AG09319 (cell line): ENCODE results near the gene AMT.
"Not testable (repeated sequence)": the region's sequence is repeated elsewhere in the genome, so short reads cannot be mapped to it uniquely, and the experiment has no call there.

Source experiments
- DNase-seq: peaks from one replicate; pipeline ENCODE4 v3.0.0-alpha.2; 2010; ENCODE audit warnings: low read depth; ENCODE audit errors: extremely low read depth
- CTCF ChIP-seq: IDR thresholded peaks from 2 replicates; pipeline ENCODE4 v1.5.1; 2011; ENCODE audit warnings: low read depth, mild to moderate bottlenecking, inconsistent platforms, low read length, moderate library complexity

Gene AMT

GRCh38 chr3:49412632-49413337 lies 9.5 kb downstream of the AMT start:
- no peak for DNase-seq
- TF ChIP-seq CTCF = no peak

GRCh38 chr3:49411968-49412631 lies 10.2 kb downstream of the AMT start, which contains the start of the genes RHOA and TCTA:
RHOA (minus strand) TSS chr3:49411976; CDS start chr3:49375589, 36,387 bp downstream.
TCTA (plus strand) TSS chr3:49412423; CDS start chr3:49412427, 4 bp downstream.
- DNase-seq = peak; percentile 100
- no peak for TF ChIP-seq CTCF

- DNase-seq = no peak
- no peak for TF ChIP-seq CTCF
Observed at GRCh38 chr3:49411535-49411967, 10.7 kb downstream of the AMT start.

GRCh38 chr3:49410846-49411534 lies 11.3 kb downstream of the AMT start:
- no peak for TF ChIP-seq CTCF
- DNase-seq = no peak

- DNase-seq = no peak
- no peak for TF ChIP-seq CTCF
Observed at GRCh38 chr3:49410066-49410845, 12.0 kb downstream of the AMT start.

GRCh38 chr3:49406571-49407565 lies 15.4 kb downstream of the AMT start:
- TF ChIP-seq CTCF = no peak

GRCh38 chr3:49405570-49405969 lies 16.7 kb downstream of the AMT start:
- not testable (repeated sequence) for DNase-seq

More at GRCh38 chr3:49406571-49407565, 15.4 kb downstream of the AMT start:
- no peak for DNase-seq
